Astrocyte (in vitro differentiated cells and primary cell): ENCODE measurements around the gene SGK2. TPM values are rescaled to one million over a fixed set of nuclear protein-coding genes. Genes with fewer than 3 reads are reported as not detected.

Source experiments
- DNase-seq: peaks from one replicate; pipeline ENCODE4 v3.0.0-alpha.2; 2010; ENCODE audit warnings: low read depth
- FAIRE-seq: peaks from 2 replicates; lab custom pipeline; 2011; peaks lifted over from hg19 to GRCh38; lab: Jason Lieb, UNC
- H2AFZ ChIP-seq: 2 replicates; pipeline ENCODE4 v1.6.0; 2012; ENCODE audit warnings: low read depth, low read length, inconsistent platforms
- H3K27ac ChIP-seq: 2 replicates; pipeline ENCODE4 v1.5.1; 2011; ENCODE audit warnings: low read depth, low read length, inconsistent platforms
- H3K27me3 ChIP-seq: 2 replicates; pipeline ENCODE4 v1.6.0; 2011; ENCODE audit warnings: low read length, inconsistent platforms; ENCODE audit not compliant: insufficient read depth
- H3K36me3 ChIP-seq: 2 replicates; pipeline ENCODE4 v1.5.1; 2011; ENCODE audit warnings: low read length, inconsistent platforms; ENCODE audit not compliant: insufficient read depth
- H3K4me1 ChIP-seq: 2 replicates; pipeline ENCODE4 v1.5.1; 2011; ENCODE audit warnings: low read length, inconsistent platforms; ENCODE audit not compliant: insufficient read depth
- H3K4me2 ChIP-seq: 2 replicates; pipeline ENCODE4 v1.6.0; 2012; ENCODE audit warnings: low read length, inconsistent platforms
- H3K4me3 ChIP-seq: 2 replicates; pipeline ENCODE4 v1.5.1; 2011; ENCODE audit warnings: low read depth, mild to moderate bottlenecking, low read length, inconsistent platforms; ENCODE audit not compliant: insufficient read depth
- H3K79me2 ChIP-seq: 2 replicates; pipeline ENCODE4 v1.6.0; 2012; ENCODE audit warnings: mild to moderate bottlenecking, low read length, inconsistent platforms; ENCODE audit not compliant: insufficient read depth
- H3K9ac ChIP-seq: 2 replicates; pipeline ENCODE4 v1.6.0; 2012; ENCODE audit warnings: mild to moderate bottlenecking, low read length, inconsistent platforms
- H3K9me3 ChIP-seq: 2 replicates; pipeline ENCODE4 v1.5.1; 2012; ENCODE audit warnings: low read depth, mild to moderate bottlenecking, low read length, inconsistent platforms; ENCODE audit not compliant: insufficient read depth
- H4K20me1 ChIP-seq: 2 replicates; pipeline ENCODE4 v1.6.0; 2012; ENCODE audit warnings: low read length, inconsistent platforms; ENCODE audit not compliant: insufficient read depth
- H3K27ac Mint-ChIP-seq: one replicate; pipeline ENCODE4 v1.8.0; 2021; ENCODE audit warnings: mild to moderate bottlenecking, mixed read lengths; ENCODE audit not compliant: unreplicated experiment
- H3K27me3 Mint-ChIP-seq: one replicate; pipeline ENCODE4 v1.8.0; 2021; ENCODE audit warnings: low read depth, mixed read lengths; ENCODE audit not compliant: unreplicated experiment
- H3K36me3 Mint-ChIP-seq: one replicate; pipeline ENCODE4 v1.8.0; 2021; ENCODE audit warnings: low read depth, mixed read lengths; ENCODE audit not compliant: unreplicated experiment
- H3K4me1 Mint-ChIP-seq: one replicate; pipeline ENCODE4 v1.8.0; 2021; ENCODE audit warnings: low read depth, mixed read lengths; ENCODE audit not compliant: unreplicated experiment
- H3K4me3 Mint-ChIP-seq: one replicate; pipeline ENCODE4 v1.8.0; 2021; ENCODE audit warnings: mild to moderate bottlenecking, moderate library complexity, mixed read lengths; ENCODE audit not compliant: unreplicated experiment
- H3K9me3 Mint-ChIP-seq: one replicate; pipeline ENCODE4 v1.8.0; 2021; ENCODE audit warnings: mild to moderate bottlenecking, mixed read lengths; ENCODE audit not compliant: unreplicated experiment
- EZH2 ChIP-seq: IDR thresholded peaks from 2 replicates; pipeline ENCODE4 v1.6.1; 2012; ENCODE audit warnings: mild to moderate bottlenecking, low read length, inconsistent platforms; ENCODE audit not compliant: insufficient read depth
- total RNA-seq: library from RNA; stranded (reverse); gene quantifications from 2 replicates; pipeline ENCODE4 v1.2.1, GENCODE V29; 2021
- TF ChIP-seq, protein P1 (sequence below): IDR thresholded peaks from 2 replicates; pipeline ENCODE4 v1.5.1; 2011; ENCODE audit warnings: low read depth, mild to moderate bottlenecking, inconsistent platforms, low read length, moderate library complexity; ENCODE audit not compliant: insufficient read depth

SGK2 gene
- total RNA-seq, 1 donor from 2014 or later = 0.64 TPM

- Histone ChIP-seq H3K4me1 (no peaks in the 10 kb centered on the region), H4K20me1 (no peaks in the 10 kb centered on the region), H3K27ac (no peak overlapping the region), H3K4me3 (no peak overlapping the region), H3K36me3 (no peaks in the 10 kb centered on the region), H3K9ac (no peak overlapping the region), H3K27me3 (no peaks in the 10 kb centered on the region), H3K4me2 (no peak overlapping the region), H3K79me2 (no peaks in the 10 kb centered on the region), H2AFZ (no peak overlapping the region), H3K9me3 (no peaks in the 10 kb centered on the region)
- peak overlapping the region; percentile 4 for H3K27ac Mint-ChIP-seq
- H3K4me1 Mint-ChIP-seq = peaks cover 5% of the 10 kb centered on the region
- peaks cover 6% of the 10 kb centered on the region for H3K9me3 Mint-ChIP-seq
- FAIRE-seq (no peak), DNase-seq (no peak)
- H3K27me3 Mint-ChIP-seq = no peaks in the 10 kb centered on the region
- TF ChIP-seq EZH2 = no peak
- TF ChIP-seq, protein P1, sequence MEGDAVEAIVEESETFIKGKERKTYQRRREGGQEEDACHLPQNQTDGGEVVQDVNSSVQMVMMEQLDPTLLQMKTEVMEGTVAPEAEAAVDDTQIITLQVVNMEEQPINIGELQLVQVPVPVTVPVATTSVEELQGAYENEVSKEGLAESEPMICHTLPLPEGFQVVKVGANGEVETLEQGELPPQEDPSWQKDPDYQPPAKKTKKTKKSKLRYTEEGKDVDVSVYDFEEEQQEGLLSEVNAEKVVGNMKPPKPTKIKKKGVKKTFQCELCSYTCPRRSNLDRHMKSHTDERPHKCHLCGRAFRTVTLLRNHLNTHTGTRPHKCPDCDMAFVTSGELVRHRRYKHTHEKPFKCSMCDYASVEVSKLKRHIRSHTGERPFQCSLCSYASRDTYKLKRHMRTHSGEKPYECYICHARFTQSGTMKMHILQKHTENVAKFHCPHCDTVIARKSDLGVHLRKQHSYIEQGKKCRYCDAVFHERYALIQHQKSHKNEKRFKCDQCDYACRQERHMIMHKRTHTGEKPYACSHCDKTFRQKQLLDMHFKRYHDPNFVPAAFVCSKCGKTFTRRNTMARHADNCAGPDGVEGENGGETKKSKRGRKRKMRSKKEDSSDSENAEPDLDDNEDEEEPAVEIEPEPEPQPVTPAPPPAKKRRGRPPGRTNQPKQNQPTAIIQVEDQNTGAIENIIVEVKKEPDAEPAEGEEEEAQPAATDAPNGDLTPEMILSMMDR = no peak
- H3K4me3 Mint-ChIP-seq = no peak overlapping the region
- peaks cover 22% of the 10 kb centered on the region for H3K36me3 Mint-ChIP-seq
Measured at GRCh38 chr20:43530321-43531090, 28.3 kb upstream of the SGK2 start.

GRCh38 chr20:43531091-43531443, 27.8 kb upstream of the SGK2 start:
- H3K4me2 ChIP-seq = no peak overlapping the region
- H3K9ac ChIP-seq = no peak overlapping the region
- no peak overlapping the region for H3K27ac ChIP-seq
- no peak overlapping the region for H2AFZ ChIP-seq
- no peaks in the 10 kb centered on the region for H3K27me3 Mint-ChIP-seq
- no peaks in the 10 kb centered on the region for H3K27me3 ChIP-seq
- H3K9me3 ChIP-seq = no peaks in the 10 kb centered on the region
- no peak overlapping the region for H3K4me3 ChIP-seq
- H3K9me3 Mint-ChIP-seq = peaks cover 6% of the 10 kb centered on the region
- FAIRE-seq (no peak), DNase-seq (no peak)
- H3K27ac Mint-ChIP-seq = peak overlapping the region; percentile 4
- H4K20me1 ChIP-seq = no peaks in the 10 kb centered on the region
- TF ChIP-seq, protein P1 = no peak
- TF ChIP-seq EZH2 = no peak
- H3K79me2 ChIP-seq = no peaks in the 10 kb centered on the region
- H3K4me3 Mint-ChIP-seq = no peak overlapping the region
- H3K36me3 ChIP-seq = no peaks in the 10 kb centered on the region
- peaks cover 5% of the 10 kb centered on the region for H3K4me1 Mint-ChIP-seq
- H3K36me3 Mint-ChIP-seq = peaks cover 18% of the 10 kb centered on the region
- no peaks in the 10 kb centered on the region for H3K4me1 ChIP-seq

- H3K4me2 ChIP-seq = no peak overlapping the region
Measured at GRCh38 chr20:43532416-43533055, 26.3 kb upstream of the SGK2 start.

More at GRCh38 chr20:43532416-43533055, 26.3 kb upstream of the SGK2 start:
- Histone ChIP-seq H3K4me1 (no peaks in the 10 kb centered on the region), H2AFZ (no peak overlapping the region), H3K79me2 (no peaks in the 10 kb centered on the region), H3K9me3 (no peaks in the 10 kb centered on the region), H3K9ac (no peak overlapping the region), H3K4me3 (no peak overlapping the region), H3K27me3 (no peaks in the 10 kb centered on the region), H3K27ac (no peak overlapping the region), H3K36me3 (no peaks in the 10 kb centered on the region), H4K20me1 (no peaks in the 10 kb centered on the region)
- no peaks in the 10 kb centered on the region for H3K27me3 Mint-ChIP-seq
- TF ChIP-seq, protein P1 = no peak
- TF ChIP-seq EZH2 = no peak
- FAIRE-seq = no peak
- peaks cover 6% of the 10 kb centered on the region for H3K9me3 Mint-ChIP-seq
- no peak overlapping the region for H3K4me3 Mint-ChIP-seq
- no peak for DNase-seq
- H3K36me3 Mint-ChIP-seq = peaks cover 17% of the 10 kb centered on the region
- H3K4me1 Mint-ChIP-seq = peaks cover 7% of the 10 kb centered on the region
- H3K27ac Mint-ChIP-seq = no peak overlapping the region
